HepG2 (cell line): ENCODE measurements around the gene BOD1L1. TPM values are rescaled to one million over a fixed set of nuclear protein-coding genes. Genes with fewer than 3 reads are reported as not detected.

Source experiments
- ATAC-seq: fragments of 200-7000 bp; cut with Tn5 transposase; 3 replicates; pipeline ENCODE4 v1.9.1; 2020; ENCODE audit warnings: mild to moderate bottlenecking, moderate library complexity
- BruUV-seq: library from RNA; stranded (reverse); fragments of 400-500 nt; replicated peaks from 2 replicates; lab custom pipeline; 2021; lab: Mats Ljungman, UMichigan
- CTCF ChIA-PET: fragments of 300-600 bp; formaldehyde crosslinking; extraction: SDS; loops from one replicate; lab custom pipeline; 2021; ENCODE audit warnings: low total read pairs, inconsistent platforms, low intra/inter-chr PET ratio; lab: Yijun Ruan, JAX
- POLR2A ChIA-PET: fragments of 350-600 bp; sonication (Branson Sonifier 250); formaldehyde crosslinking; loops from one replicate; lab custom pipeline; 2020; ENCODE audit warnings: antibody characterized with exemption, inconsistent platforms; lab: Yijun Ruan, JAX
- DNase-seq: peaks from one replicate; pipeline ENCODE4 v3.0.0-alpha.2; 2015; ENCODE audit warnings: low spot score
- FAIRE-seq: peaks from 3 replicates; lab custom pipeline; 2011; peaks lifted over from hg19 to GRCh38; lab: Jason Lieb, UNC
- H2AFZ ChIP-seq: one replicate; pipeline ENCODE4 v1.6.1; 2011; ENCODE audit warnings: low read length, inconsistent platforms
- H3K27ac ChIP-seq: fragments of 300-600 bp; 3 replicates; pipeline ENCODE4 v1.8.0; 2011; ENCODE audit warnings: mixed run types, mild to moderate bottlenecking, mixed read lengths, low read length, inconsistent platforms; ENCODE audit not compliant: insufficient read depth; ENCODE audit errors: extremely low read length
- H3K27me3 ChIP-seq, 2 experiments: fragments of 200-600 bp in 1 of 2; 2 replicates in 1 of 2; 3 replicates in 1 of 2; pipeline versions ENCODE4 v1.6.0 to v1.8.0; 2011; ENCODE audit warnings: low read length in 2 of 2, mild to moderate bottlenecking in 2 of 2, moderate library complexity in 2 of 2, inconsistent platforms in 1 of 2; ENCODE audit not compliant: insufficient read depth in 2 of 2, control insufficient read depth in 1 of 2
- H3K36me3 ChIP-seq, 2 experiments: fragments of 200-600 bp in 1 of 2; replicated peaks in 1 of 2; 2 replicates in 1 of 2; 3 replicates in 1 of 2; pipeline versions ENCODE4 v1.5.1 to v1.8.0; 2011; ENCODE audit warnings: low read length in 2 of 2, inconsistent platforms in 1 of 2; ENCODE audit not compliant: insufficient read depth in 2 of 2, control insufficient read depth in 1 of 2
- H3K4me1 ChIP-seq: 2 replicates; pipeline ENCODE4 v1.5.1; 2012; ENCODE audit warnings: low read length, inconsistent platforms; ENCODE audit not compliant: insufficient read depth
- H3K4me2 ChIP-seq: 2 replicates; pipeline ENCODE4 v1.6.0; 2011; ENCODE audit warnings: low read depth, low read length, inconsistent platforms
- H3K4me3 ChIP-seq, 3 experiments: fragments of 200-600 bp in 1 of 3; sonication (generic), shearing (Covaris generic) in 1 of 3; replicated peaks in 1 of 3; 2 replicates each; pipeline ENCODE4 v1.5.1; 2011 to 2016; ENCODE audit warnings: low read length in 3 of 3, inconsistent platforms in 2 of 3, low read depth in 2 of 3, mild to moderate bottlenecking in 2 of 3, control low read depth in 1 of 3, mixed read lengths in 1 of 3; ENCODE audit not compliant: insufficient read depth in 1 of 3
- H3K79me2 ChIP-seq: one replicate; pipeline ENCODE4 v1.6.1; 2011; ENCODE audit warnings: low read length, inconsistent platforms; ENCODE audit not compliant: insufficient read depth
- H3K9ac ChIP-seq: 2 replicates; pipeline ENCODE4 v1.6.0; 2011; ENCODE audit warnings: mild to moderate bottlenecking, low read depth, low read length, inconsistent platforms; ENCODE audit not compliant: insufficient read depth
- H3K9me3 ChIP-seq: 2 replicates; pipeline ENCODE4 v1.5.1; 2012; ENCODE audit warnings: mild to moderate bottlenecking, low read length
- H4K20me1 ChIP-seq: 2 replicates; pipeline ENCODE4 v1.6.0; 2011; ENCODE audit warnings: inconsistent platforms, mild to moderate bottlenecking, low read length, moderate library complexity; ENCODE audit not compliant: insufficient read depth
- ADNP ChIP-seq: sonication (generic); formaldehyde crosslinking; IDR thresholded peaks from 2 replicates; pipeline ENCODE4 v1.4.0; 2020; ENCODE audit warnings: missing genetic modification reagents
- BRD4 ChIP-seq: sonication (generic); formaldehyde crosslinking; IDR thresholded peaks from 2 replicates; pipeline ENCODE4 v1.4.0; 2020; ENCODE audit warnings: missing genetic modification reagents
- HMGA1 ChIP-seq: sonication (generic); formaldehyde crosslinking; conservative IDR thresholded peaks from 2 replicates; pipeline ENCODE4 v1.4.0; 2020; ENCODE audit warnings: missing genetic modification reagents
- HNRNPK ChIP-seq: fragments of 200-400 bp; formaldehyde crosslinking; IDR thresholded peaks from 2 replicates; pipeline ENCODE4 v1.6.1; 2018; ENCODE audit warnings: low read length, low read depth, moderate library complexity, mild to moderate bottlenecking; ENCODE audit not compliant: poor library complexity, severe bottlenecking
- MAF1 ChIP-seq: sonication (generic); formaldehyde crosslinking; IDR thresholded peaks from 2 replicates; pipeline ENCODE4 v1.5.0; 2020; ENCODE audit warnings: missing genetic modification reagents, borderline replicate concordance
- PHF5A ChIP-seq: IDR thresholded peaks from one replicate; pipeline ENCODE4 v1.6.1; 2018; ENCODE audit warnings: low read depth, missing genetic modification reagents; ENCODE audit not compliant: unreplicated experiment
- RAD51 ChIP-seq: fragments of 450-650 bp; IDR thresholded peaks from 2 replicates; pipeline ENCODE4 v1.6.1; 2016; ENCODE audit warnings: borderline replicate concordance
- XBP1 ChIP-seq: sonication (generic); formaldehyde crosslinking; IDR thresholded peaks from 2 replicates; pipeline ENCODE4 v1.5.0; 2020; ENCODE audit warnings: missing genetic modification reagents
- ZIK1 ChIP-seq: sonication (generic); formaldehyde crosslinking; IDR thresholded peaks from 2 replicates; pipeline ENCODE4 v1.5.0; 2020; ENCODE audit warnings: mild to moderate bottlenecking, low read depth, missing genetic modification reagents, borderline replicate concordance
- WGBS: methylation state at CpG from one replicate; pipeline ENCODE4 v1.1.6; 2017; ENCODE audit warnings: low lambda C conversion rate; 5-methylcytosine and 5-hydroxymethylcytosine counted together
- in situ Hi-C: cut with HindIII; loops from 2 replicates; pipeline ENCODE4 v1.10.0; 2017; ENCODE audit warnings: low pct_unique_long_range_greater_than_20kb; ENCODE audit not compliant: extremely low pct_ligation_motif_present
- intact Hi-C: fragments of 100-400 bp; cut with micrococcal nuclease; formaldehyde crosslinking; loops from one replicate; pipeline ENCODE4 v1.10.0; 2022; ENCODE audit not compliant: unreplicated experiment
- polyA plus RNA-seq, 8 experiments: library from polyadenylated mRNA; depleted of rRNA in 3 of 8; stranded (reverse) in 7 of 8; unstranded in 1 of 8; fragments of >200 nt; fragmentation: Illumina TruSeq in 4 of 8; extraction: Trizol in 4 of 8; gene quantifications; 2 replicates each; pipeline versions ENCODE4 v1.2.1 to v1.2.3, GENCODE V29; 2011 to 2016; ENCODE audit warnings: low read depth in 4 of 8, missing spikeins in 1 of 8, mixed read lengths in 1 of 8; ENCODE audit not compliant: insufficient read depth in 1 of 8
- total RNA-seq, 5 experiments: library from RNA; depleted of rRNA; stranded (reverse); fragments of >200 nt; fragmentation: Illumina TruSeq; extraction: Trizol; gene quantifications; 2 replicates each; pipeline ENCODE4 v1.2.3, GENCODE V29; 2016; ENCODE audit warnings: low read depth in 1 of 5
- TF ChIP-seq, protein P1 (sequence below): sonication (generic); formaldehyde crosslinking; IDR thresholded peaks from 2 replicates; pipeline ENCODE4 v1.4.0; 2020; ENCODE audit warnings: missing genetic modification reagents
- TF ChIP-seq, protein P2 (sequence below): sonication (generic); formaldehyde crosslinking; IDR thresholded peaks from 2 replicates; pipeline ENCODE4 v1.5.0; 2020; ENCODE audit warnings: missing genetic modification reagents

BOD1L1 gene
- total and polyA plus RNA-seq, 2 of the 13 experiments (the other 11 are each of a cell fraction or from before 2014, with no cell fraction given), result 11.7 to 17.9 TPM

DNA sequence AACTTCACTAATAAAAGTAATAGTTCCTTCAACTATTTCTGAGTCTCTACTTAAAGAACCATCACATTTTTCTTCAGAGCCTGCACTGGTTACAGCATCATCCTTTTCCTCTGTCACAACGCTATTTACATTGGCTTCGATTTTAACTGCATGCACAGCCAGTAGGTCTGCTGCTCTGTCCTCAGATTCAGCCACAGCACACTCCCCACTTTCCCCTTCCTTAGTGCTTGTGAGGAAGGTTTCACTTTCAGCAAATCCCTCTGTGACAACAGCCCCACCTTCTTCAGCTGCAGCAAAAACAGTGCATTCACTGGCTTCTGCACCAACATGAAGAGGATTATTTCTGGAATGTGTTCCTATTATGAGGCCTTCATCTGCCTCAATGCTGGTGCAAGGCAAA lies 25.7 kb downstream of the BOD1L1 start (continued):
- TF ChIP-seq, protein P1, sequence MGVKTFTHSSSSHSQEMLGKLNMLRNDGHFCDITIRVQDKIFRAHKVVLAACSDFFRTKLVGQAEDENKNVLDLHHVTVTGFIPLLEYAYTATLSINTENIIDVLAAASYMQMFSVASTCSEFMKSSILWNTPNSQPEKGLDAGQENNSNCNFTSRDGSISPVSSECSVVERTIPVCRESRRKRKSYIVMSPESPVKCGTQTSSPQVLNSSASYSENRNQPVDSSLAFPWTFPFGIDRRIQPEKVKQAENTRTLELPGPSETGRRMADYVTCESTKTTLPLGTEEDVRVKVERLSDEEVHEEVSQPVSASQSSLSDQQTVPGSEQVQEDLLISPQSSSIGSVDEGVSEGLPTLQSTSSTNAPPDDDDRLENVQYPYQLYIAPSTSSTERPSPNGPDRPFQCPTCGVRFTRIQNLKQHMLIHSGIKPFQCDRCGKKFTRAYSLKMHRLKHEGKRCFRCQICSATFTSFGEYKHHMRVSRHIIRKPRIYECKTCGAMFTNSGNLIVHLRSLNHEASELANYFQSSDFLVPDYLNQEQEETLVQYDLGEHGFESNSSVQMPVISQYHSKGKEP, result no peak
- TF ChIP-seq HNRNPK, result no peak
- TF ChIP-seq, protein P2, sequence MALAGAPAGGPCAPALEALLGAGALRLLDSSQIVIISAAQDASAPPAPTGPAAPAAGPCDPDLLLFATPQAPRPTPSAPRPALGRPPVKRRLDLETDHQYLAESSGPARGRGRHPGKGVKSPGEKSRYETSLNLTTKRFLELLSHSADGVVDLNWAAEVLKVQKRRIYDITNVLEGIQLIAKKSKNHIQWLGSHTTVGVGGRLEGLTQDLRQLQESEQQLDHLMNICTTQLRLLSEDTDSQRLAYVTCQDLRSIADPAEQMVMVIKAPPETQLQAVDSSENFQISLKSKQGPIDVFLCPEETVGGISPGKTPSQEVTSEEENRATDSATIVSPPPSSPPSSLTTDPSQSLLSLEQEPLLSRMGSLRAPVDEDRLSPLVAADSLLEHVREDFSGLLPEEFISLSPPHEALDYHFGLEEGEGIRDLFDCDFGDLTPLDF, result no peak
- TF ChIP-seq MAF1 (CRISPR knock-in tag), result no peak
- no peak for TF ChIP-seq ADNP (CRISPR knock-in tag)
- no peak for TF ChIP-seq PHF5A (CRISPR knock-in tag)
- no peak for TF ChIP-seq BRD4 (CRISPR knock-in tag)

DNA sequence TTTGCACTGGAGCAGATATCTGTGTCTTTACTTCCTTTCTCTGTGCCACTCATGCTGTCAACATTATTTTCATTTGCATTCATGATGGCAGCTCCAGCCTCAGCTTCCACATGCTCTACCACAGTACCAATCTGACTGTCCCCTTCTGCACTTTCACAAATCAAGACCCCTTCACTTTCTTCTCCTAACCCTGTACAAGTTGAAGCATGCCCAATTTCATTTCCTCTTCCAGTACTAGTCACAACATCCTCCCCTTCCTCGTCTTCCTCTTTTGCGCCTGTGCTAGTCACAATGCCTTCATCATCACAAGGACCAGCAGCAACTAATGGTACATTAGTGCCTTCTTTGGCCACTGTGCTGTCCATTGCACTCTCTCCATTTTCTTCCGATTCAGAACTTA lies 26.5 kb downstream of the BOD1L1 start:
- POLR2A ChIA-PET, result no interaction called here
- FAIRE-seq, result no peak
- intact Hi-C loops, result no loop called here
- Histone ChIP-seq H3K9me3 (no peaks in the 10 kb centered on the region), H2AFZ (no peak overlapping the region), H3K79me2 (no peaks in the 10 kb centered on the region), H3K9ac (no peak overlapping the region), H3K4me1 (peaks cover 30% of the 10 kb centered on the region), H3K4me2 (no peak overlapping the region), H4K20me1 (no peaks in the 10 kb centered on the region), H3K27me3 (no peaks in the 10 kb centered on the region), H3K27ac (no peak overlapping the region), H3K4me3 (no peak overlapping the region)
- in situ Hi-C loops, result no loop called here
- DNase-seq, result no peak
- CTCF ChIA-PET, result no interaction called here
- ATAC-seq, result no peak
- BruUV-seq, result no TSS peak
- TF ChIP-seq RAD51 (no peak), XBP1 (CRISPR knock-in tag) (no peak), HMGA1 (CRISPR knock-in tag) (no peak), ZIK1 (CRISPR knock-in tag) (no peak)
- TF ChIP-seq, all 625 proteins: peak for 0
- 98% methylated on average over 3 of the region's 3 CpGs for WGBS
- peaks cover 20 to 51% of the 10 kb centered on the region in 2 experiments for H3K36me3 ChIP-seq
